MM.1S (cell line): ENCODE results near the gene ADAMTS13.

Experiments
- DNase-seq: peaks from one replicate; pipeline ENCODE4 v3.0.0-alpha.2; 2015
- H2AFZ ChIP-seq: fragments of 300-600 bp; sonication (generic); 2 replicates; pipeline ENCODE4 v1.6.0; 2016; ENCODE audit warnings: antibody characterized with exemption, low read length
- H3F3A ChIP-seq: fragments of 300-600 bp; sonication (generic); 2 replicates; pipeline ENCODE4 v1.6.1; 2016; ENCODE audit warnings: mild to moderate bottlenecking, antibody characterized with exemption, low read length, moderate library complexity, mixed read lengths; ENCODE audit not compliant: insufficient read depth
- H3K27ac ChIP-seq: fragments of 300-600 bp; sonication (generic); 2 replicates; pipeline ENCODE4 v1.5.1; 2016; ENCODE audit warnings: mild to moderate bottlenecking, low read length
- H3K27me3 ChIP-seq: fragments of 300-600 bp; sonication (generic); replicated peaks from 2 replicates; pipeline ENCODE4 v1.6.0; 2016; ENCODE audit warnings: low read length; ENCODE audit not compliant: insufficient read depth
- H3K36me3 ChIP-seq: fragments of 300-600 bp; sonication (generic); replicated peaks from 2 replicates; pipeline ENCODE4 v1.6.1; 2016; ENCODE audit warnings: mild to moderate bottlenecking, low read length, mixed read lengths; ENCODE audit not compliant: insufficient read depth
- H3K4me1 ChIP-seq: fragments of 300-600 bp; sonication (generic); 2 replicates; pipeline ENCODE4 v1.6.1; 2016; ENCODE audit warnings: low read length, mixed read lengths
- H3K4me2 ChIP-seq: fragments of 300-600 bp; sonication (generic); 2 replicates; pipeline ENCODE4 v1.6.0; 2016; ENCODE audit warnings: low read depth, low read length
- H3K4me3 ChIP-seq: fragments of 300-600 bp; sonication (generic); 2 replicates; pipeline ENCODE4 v1.5.1; 2016; ENCODE audit warnings: low read length, mixed read lengths
- H3K79me2 ChIP-seq: fragments of 300-600 bp; sonication (generic); 2 replicates; pipeline ENCODE4 v1.6.1; 2016; ENCODE audit warnings: mixed run types, low read length, mixed read lengths
- H3K9ac ChIP-seq: fragments of 300-600 bp; sonication (generic); 2 replicates; pipeline ENCODE4 v1.6.1; 2016; ENCODE audit warnings: low read length, mixed read lengths
- H3K9me2 ChIP-seq: fragments of 300-600 bp; sonication (generic); replicated peaks from 2 replicates; pipeline ENCODE4 v1.6.1; 2016; ENCODE audit warnings: mild to moderate bottlenecking, low read length, mixed read lengths; ENCODE audit not compliant: insufficient read depth
- H3K9me3 ChIP-seq: fragments of 300-600 bp; sonication (generic); replicated peaks from 2 replicates; pipeline ENCODE4 v1.6.1; 2016; ENCODE audit warnings: mild to moderate bottlenecking, low read length, mixed read lengths; ENCODE audit not compliant: insufficient read depth
- H4K20me1 ChIP-seq: fragments of 300-600 bp; sonication (generic); 2 replicates; pipeline ENCODE4 v1.6.1; 2016; ENCODE audit warnings: mild to moderate bottlenecking, low read length, moderate library complexity, mixed read lengths; ENCODE audit not compliant: insufficient read depth
- CTCF ChIP-seq: fragments of 300-600 bp; sonication (generic); IDR thresholded peaks from 2 replicates; pipeline ENCODE4 v1.5.1; 2016; ENCODE audit warnings: antibody characterized with exemption, low read length, mixed read lengths
- EZH2 ChIP-seq: fragments of 300-600 bp; sonication (generic); optimal IDR thresholded peaks from 2 replicates; pipeline ENCODE3; 2017; ENCODE audit warnings: low read depth, mild to moderate bottlenecking, antibody characterized with exemption, low read length, mixed read lengths
- EZH2phosphoT487 ChIP-seq: fragments of 300-600 bp; sonication (generic); IDR thresholded peaks from 2 replicates; pipeline ENCODE4 v1.6.1; 2018; ENCODE audit warnings: antibody characterized with exemption, low read length

Gene ADAMTS13

GRCh38 chr9:133405508-133406438 is 16.4 kb upstream of the ADAMTS13 start:
- Histone ChIP-seq H3K9me2 (no peaks in the 10 kb centered on the region), H3K9me3 (no peaks in the 10 kb centered on the region), H3K9ac (no peak overlapping the region), H3K27ac (no peak overlapping the region), H2AFZ (no peak overlapping the region), H3F3A (no peaks in the 10 kb centered on the region), H3K79me2 (no peaks in the 10 kb centered on the region), H3K4me3 (no peak overlapping the region), H3K4me1 (no peaks in the 10 kb centered on the region), H4K20me1 (no peaks in the 10 kb centered on the region), H3K27me3 (no peaks in the 10 kb centered on the region), H3K36me3 (no peaks in the 10 kb centered on the region), H3K4me2 (no peak overlapping the region)
- TF ChIP-seq EZH2phosphoT487 (no peak), EZH2 (no peak), CTCF (no peak)
- DNase-seq, result no peak

GRCh38 chr9:133406480-133407307 is 15.5 kb upstream of the ADAMTS13 start:
- DNase-seq, result peak; percentile 43
- H3K9ac ChIP-seq, result no peak overlapping the region
- no peaks in the 10 kb centered on the region for H3K9me3 ChIP-seq
- no peaks in the 10 kb centered on the region for H3K36me3 ChIP-seq
- H3K4me3 ChIP-seq, result no peak overlapping the region
- H2AFZ ChIP-seq, result no peak overlapping the region
- TF ChIP-seq EZH2phosphoT487 (no peak), EZH2 (no peak), CTCF (peak; percentile 90)
- H3K9me2 ChIP-seq, result no peaks in the 10 kb centered on the region
- H3K79me2 ChIP-seq, result no peaks in the 10 kb centered on the region
- no peak overlapping the region for H3K27ac ChIP-seq
- no peaks in the 10 kb centered on the region for H3K27me3 ChIP-seq
- no peaks in the 10 kb centered on the region for H3K4me1 ChIP-seq
- no peaks in the 10 kb centered on the region for H4K20me1 ChIP-seq
- H3F3A ChIP-seq, result no peaks in the 10 kb centered on the region
- H3K4me2 ChIP-seq, result no peak overlapping the region

- Histone ChIP-seq H2AFZ (no peak overlapping the region), H3F3A (no peaks in the 10 kb centered on the region), H3K36me3 (no peaks in the 10 kb centered on the region), H3K9ac (no peak overlapping the region), H3K4me2 (no peak overlapping the region), H3K79me2 (0 out of 2 replicates have a peak, but pooled peaks cover 6% of the 10 kb centered on the region), H3K9me2 (no peaks in the 10 kb centered on the region), H3K4me3 (no peak overlapping the region), H3K27ac (no peak overlapping the region), H4K20me1 (no peaks in the 10 kb centered on the region), H3K9me3 (no peaks in the 10 kb centered on the region), H3K27me3 (no peaks in the 10 kb centered on the region), H3K4me1 (no peaks in the 10 kb centered on the region)
- DNase-seq, result no peak
- TF ChIP-seq EZH2phosphoT487, result no peak
- TF ChIP-seq CTCF, result no peak
- no peak for TF ChIP-seq EZH2
These were observed 14.1 kb upstream of the ADAMTS13 start for GRCh38 chr9:133408042-133408441.
